Muscle of leg (tissue), 16 donors: Measurements from ENCODE around the gene SESTD1. TPM values are rescaled to one million over a fixed set of nuclear protein-coding genes. Genes with fewer than 3 reads are reported as not detected.

Source experiments
- DNase-seq: peaks from one replicate; pipeline ENCODE4 v3.0.0; 2013
- H3K27ac ChIP-seq: one replicate; pipeline ENCODE4 v1.5.1; 2013; ENCODE audit warnings: mild to moderate bottlenecking, low read length, control low read depth
- H3K27me3 ChIP-seq: one replicate; pipeline ENCODE4 v1.6.1; 2013; ENCODE audit warnings: low read length; ENCODE audit not compliant: control insufficient read depth, insufficient read depth
- H3K36me3 ChIP-seq: one replicate; pipeline ENCODE4 v1.6.1; 2013; ENCODE audit warnings: low read length; ENCODE audit not compliant: control insufficient read depth, insufficient read depth
- H3K4me1 ChIP-seq: one replicate; pipeline ENCODE4 v1.6.1; 2013; ENCODE audit warnings: low read length; ENCODE audit not compliant: control insufficient read depth, insufficient read depth
- H3K4me3 ChIP-seq: one replicate; pipeline ENCODE4 v1.5.1; 2013; ENCODE audit warnings: low read length, control low read depth
- H3K9me3 ChIP-seq: replicated peaks from 2 replicates; pipeline ENCODE4 v1.6.1; 2013; ENCODE audit warnings: low read depth, low read length; ENCODE audit not compliant: control insufficient read depth
- WGBS: methylation state at CpG from one replicate; pipeline ENCODE4 v1.1.5; 2013; ENCODE audit warnings: missing lambda C conversion rate; ENCODE audit not compliant: insufficient coverage; 5-methylcytosine and 5-hydroxymethylcytosine counted together
- long read RNA-seq, 11 donors: transcript quantifications; one replicate each; lab custom pipeline, GENCODE V29; 2026
- polyA plus RNA-seq, 8 donors: library from polyadenylated mRNA; unstranded; fragments of 120-200 nt; gene quantifications; one replicate each; pipeline versions ENCODE4 v1.2.1 to v1.2.3, GENCODE V29; 2013; ENCODE audit warnings: inconsistent platforms in 1 of 8, low replicate concordance in 1 of 8; ENCODE audit not compliant: insufficient read length in 8 of 8, insufficient read depth in 1 of 8
- total RNA-seq: library from RNA; stranded (reverse); fragments of 120-200 nt; gene quantifications from one replicate; pipeline ENCODE4 v1.2.4, GENCODE V29; 2013

The SESTD1 gene
- 21.8 TPM for total RNA-seq
- polyA plus RNA-seq, result 10 to 100 TPM; 14.3 to 41.1 (median 31.0) TPM
- long read RNA-seq, donor 1, full-length matches to known transcripts, result 1 of 1 reads
- long read RNA-seq, donor 1, partial matches to known transcripts, result 0 of 1 reads
- long read RNA-seq, donor 1, other reads (novel, unspliced or antisense), result 0 of 1 reads
- long read RNA-seq, donor 2, result 0 reads
- long read RNA-seq, donor 3, full-length matches to known transcripts, result 1 of 1 reads
- long read RNA-seq, donor 3, partial matches to known transcripts, result 0 of 1 reads
- long read RNA-seq, donor 3, other reads (novel, unspliced or antisense), result 0 of 1 reads
- long read RNA-seq, donor 4, result 0 reads
- long read RNA-seq, donor 5, full-length matches to known transcripts, result 4 of 4 reads
- long read RNA-seq, donor 5, partial matches to known transcripts, result 0 of 4 reads
- long read RNA-seq, donor 5, other reads (novel, unspliced or antisense), result 0 of 4 reads
- long read RNA-seq, donor 6, full-length matches to known transcripts, result 1 of 1 reads
- long read RNA-seq, donor 6, partial matches to known transcripts, result 0 of 1 reads
- long read RNA-seq, donor 6, other reads (novel, unspliced or antisense), result 0 of 1 reads
- long read RNA-seq, donor 7, full-length matches to known transcripts, result 2 of 2 reads
- long read RNA-seq, donor 7, partial matches to known transcripts, result 0 of 2 reads
- long read RNA-seq, donor 7, other reads (novel, unspliced or antisense), result 0 of 2 reads
- long read RNA-seq, donor 8, full-length matches to known transcripts, result 2 of 2 reads
- long read RNA-seq, donor 8, partial matches to known transcripts, result 0 of 2 reads
- long read RNA-seq, donor 8, other reads (novel, unspliced or antisense), result 0 of 2 reads
- long read RNA-seq, donor 9, full-length matches to known transcripts, result 2 of 2 reads
- long read RNA-seq, donor 9, partial matches to known transcripts, result 0 of 2 reads
- long read RNA-seq, donor 9, other reads (novel, unspliced or antisense), result 0 of 2 reads
- long read RNA-seq, donor 10, full-length matches to known transcripts, result 4 of 4 reads
- long read RNA-seq, donor 10, partial matches to known transcripts, result 0 of 4 reads
- long read RNA-seq, donor 10, other reads (novel, unspliced or antisense), result 0 of 4 reads
- long read RNA-seq, donor 11, full-length matches to known transcripts, result 3 of 3 reads
- long read RNA-seq, donor 11, partial matches to known transcripts, result 0 of 3 reads
- long read RNA-seq, donor 11, other reads (novel, unspliced or antisense), result 0 of 3 reads

GRCh38 chr2:179264368-179265081, at the start of gene SESTD1:
Gene SESTD1, minus strand, starts transcription at chr2:179264832. Its CDS starts 72,991 bp downstream, at chr2:179191841.
- H3K27ac ChIP-seq, result peak within 1 kb of the TSS; percentile 87
- H3K9me3 ChIP-seq, result peaks cover 3% of the 10 kb centered on the region
- no peaks in the 10 kb centered on the region for H3K36me3 ChIP-seq
- under 1% methylated on average over 91 of the region's 96 CpGs for WGBS
- peak within 1 kb of the TSS; percentile 86 for H3K4me3 ChIP-seq
- peaks cover 7% of the 10 kb centered on the region for H3K4me1 ChIP-seq
- DNase-seq, result peak; percentile 78
- no peaks in the 10 kb centered on the region for H3K27me3 ChIP-seq

- no peak overlapping the region for H3K4me3 ChIP-seq
- DNase-seq, result no peak
- no peaks in the 10 kb centered on the region for H3K27me3 ChIP-seq
- no peaks in the 10 kb centered on the region for H3K36me3 ChIP-seq
- H3K27ac ChIP-seq, result no peak overlapping the region
- no peaks in the 10 kb centered on the region for H3K9me3 ChIP-seq
- no peaks in the 10 kb centered on the region for H3K4me1 ChIP-seq
These were observed 48.4 kb upstream of the SESTD1 start for GRCh38 chr2:179313057-179313456.

GRCh38 chr2:179311101-179311500, 46.5 kb upstream of the SESTD1 start:
- Histone ChIP-seq H3K36me3 (no peaks in the 10 kb centered on the region), H3K4me1 (peaks cover 3% of the 10 kb centered on the region), H3K27ac (peak overlapping the region; percentile 11), H3K9me3 (no peaks in the 10 kb centered on the region), H3K27me3 (no peaks in the 10 kb centered on the region), H3K4me3 (no peak overlapping the region)
- WGBS, result no CpG with 5 or more reads among the region's 1 CpG
- DNase-seq, result peak; percentile 87

- Histone ChIP-seq H3K36me3 (no peaks in the 10 kb centered on the region), H3K4me3 (no peak overlapping the region), H3K27me3 (no peaks in the 10 kb centered on the region), H3K4me1 (peaks cover 3% of the 10 kb centered on the region), H3K27ac (no peak overlapping the region), H3K9me3 (no peaks in the 10 kb centered on the region)
- WGBS, result 29% methylated on average over 1 of the region's 5 CpGs
- DNase-seq, result peak; percentile 32
These were observed 43.2 kb upstream of the SESTD1 start for GRCh38 chr2:179307616-179308371.

- peaks cover 3% of the 10 kb centered on the region for H3K4me1 ChIP-seq
- WGBS, result 100% methylated on average over 2 of the region's 3 CpGs
- no peak for DNase-seq
These were observed 40.5 kb upstream of the SESTD1 start for GRCh38 chr2:179305125-179305524.

GRCh38 chr2:179304424-179304823, 39.8 kb upstream of the SESTD1 start:
- no CpG with 5 or more reads among the region's 2 CpGs for WGBS
- no peaks in the 10 kb centered on the region for H3K36me3 ChIP-seq
- H3K27me3 ChIP-seq, result no peaks in the 10 kb centered on the region
- H3K27ac ChIP-seq, result no peak overlapping the region
- H3K9me3 ChIP-seq, result no peaks in the 10 kb centered on the region
- no peak overlapping the region for H3K4me3 ChIP-seq
- DNase-seq, result no peak
- peaks cover 3% of the 10 kb centered on the region for H3K4me1 ChIP-seq

More at GRCh38 chr2:179305125-179305524, 40.5 kb upstream of the SESTD1 start:
- H3K36me3 ChIP-seq, result no peaks in the 10 kb centered on the region
- H3K9me3 ChIP-seq, result no peaks in the 10 kb centered on the region
- no peak overlapping the region for H3K27ac ChIP-seq
- no peaks in the 10 kb centered on the region for H3K27me3 ChIP-seq
- H3K4me3 ChIP-seq, result no peak overlapping the region

GRCh38 chr2:179302764-179303571, 38.3 kb upstream of the SESTD1 start:
- H3K27me3 ChIP-seq, result no peaks in the 10 kb centered on the region
- H3K4me1 ChIP-seq, result peaks cover 2% of the 10 kb centered on the region
- no peak overlapping the region for H3K4me3 ChIP-seq
- H3K9me3 ChIP-seq, result no peaks in the 10 kb centered on the region
- no peak overlapping the region for H3K27ac ChIP-seq
- DNase-seq, result peak; percentile 77
- WGBS, result 83% methylated on average over 3 of the region's 6 CpGs
- H3K36me3 ChIP-seq, result no peaks in the 10 kb centered on the region

- no peak for DNase-seq
- no peaks in the 10 kb centered on the region for H3K27me3 ChIP-seq
- no peak overlapping the region for H3K4me3 ChIP-seq
- H3K36me3 ChIP-seq, result no peaks in the 10 kb centered on the region
- WGBS, result 100% methylated on average over 1 of the region's 4 CpGs
- H3K9me3 ChIP-seq, result no peaks in the 10 kb centered on the region
- no peak overlapping the region for H3K27ac ChIP-seq
- no peaks in the 10 kb centered on the region for H3K4me1 ChIP-seq
These were observed 37.5 kb upstream of the SESTD1 start for GRCh38 chr2:179302149-179302548.
